Occipital lobe (tissue), 1 donor: ENCODE results near the gene TGDS. TPM values are rescaled to one million over a fixed set of nuclear protein-coding genes. Genes with fewer than 3 reads are reported as not detected.

Experiments
- total RNA-seq: library from RNA; depleted of rRNA; stranded (reverse); fragments of >200 nt; gene quantifications from one replicate; pipeline ENCODE4 v1.2.3, GENCODE V29; 2014

The TGDS gene
- total RNA-seq, 1 donor from 2014 or later: 7.0 TPM

Other genes with a start within 250 kb of the TGDS start
- gene DCT, start 116.5 kb downstream of the TGDS start, total RNA-seq: 0.47 TPM
- 10.6 TPM for gene GPR180, start 5.7 kb upstream of the TGDS start, total RNA-seq
- 4.2 TPM for gene SOX21, start 116.4 kb upstream of the TGDS start, total RNA-seq